ENCODE measurements around the gene GAP43. TPM values are rescaled to one million over a fixed set of nuclear protein-coding genes. Genes with fewer than 3 reads are reported as not detected.
A peak's percentile ranks its signal among the peaks of the same experiment; 100 is the strongest.

Gene GAP43
- total and polyA plus RNA-seq, 2 experiments from 2014 or later = 2.1 to 5.7 TPM

- TF ChIP-seq CTCF (IDR thresholded peaks at IDR 0.05; ENCODE audit: low read depth, low read length) = no peak
- Histone ChIP-seq H3K27ac (no peak overlapping the region), H3K9me3 (ENCODE audit: low read depth) (no peaks in the 10 kb centered on the region), H3K4me1 (ENCODE audit: low read depth) (peaks cover 26% of the 10 kb centered on the region), H3K4me3 (no peak overlapping the region), H3K27me3 (no peaks in the 10 kb centered on the region), H3K36me3 (no peaks in the 10 kb centered on the region)
- peak in 1 of 2 donors; percentile 5 for DNase-seq (ENCODE audit: low read depth in 1 of 2, low spot score in 1 of 2)
Measured at GRCh38 chr3:115758076-115758763, 134.9 kb downstream of the GAP43 start.

GRCh38 chr3:115760716-115761115 lies 137.4 kb downstream of the GAP43 start:
- Histone ChIP-seq H3K27ac (peak overlapping the region; percentile 85), H3K27me3 (no peaks in the 10 kb centered on the region), H3K36me3 (no peaks in the 10 kb centered on the region), H3K4me1 (ENCODE audit: low read depth) (peaks cover 38% of the 10 kb centered on the region), H3K9me3 (ENCODE audit: low read depth) (no peaks in the 10 kb centered on the region), H3K4me3 (no peak overlapping the region)
- peak in 1 of 2 donors; percentile 27 for DNase-seq (ENCODE audit: low read depth in 1 of 2, low spot score in 1 of 2)
- no peak for TF ChIP-seq CTCF (IDR thresholded peaks at IDR 0.05; ENCODE audit: low read depth, low read length)

- Histone ChIP-seq H3K27me3 (no peaks in the 10 kb centered on the region), H3K9me3 (ENCODE audit: low read depth) (no peaks in the 10 kb centered on the region), H3K4me3 (no peak overlapping the region), H3K4me1 (ENCODE audit: low read depth) (peaks cover 44% of the 10 kb centered on the region), H3K27ac (peak overlapping the region; percentile 85), H3K36me3 (no peaks in the 10 kb centered on the region)
- TF ChIP-seq CTCF (IDR thresholded peaks at IDR 0.05; ENCODE audit: low read depth, low read length) = no peak
- DNase-seq (ENCODE audit: low read depth in 1 of 2, low spot score in 1 of 2) = no peak
Measured at GRCh38 chr3:115761927-115762305, 138.6 kb downstream of the GAP43 start.

GRCh38 chr3:115766587-115767482 lies 143.5 kb downstream of the GAP43 start:
- Histone ChIP-seq H3K27me3 (no peaks in the 10 kb centered on the region), H3K27ac (peak overlapping the region; percentile 64), H3K4me1 (ENCODE audit: low read depth) (peaks cover 27% of the 10 kb centered on the region), H3K9me3 (ENCODE audit: low read depth) (no peaks in the 10 kb centered on the region), H3K4me3 (no peak overlapping the region), H3K36me3 (no peaks in the 10 kb centered on the region)
- DNase-seq (ENCODE audit: low read depth in 1 of 2, low spot score in 1 of 2) = peak in 1 of 2 donors; percentile 52
- TF ChIP-seq CTCF (IDR thresholded peaks at IDR 0.05; ENCODE audit: low read depth, low read length) = no peak

- Histone ChIP-seq H3K4me3 (no peak overlapping the region), H3K36me3 (no peaks in the 10 kb centered on the region), H3K27ac (no peak overlapping the region), H3K4me1 (ENCODE audit: low read depth) (peaks cover 14% of the 10 kb centered on the region), H3K27me3 (no peaks in the 10 kb centered on the region), H3K9me3 (ENCODE audit: low read depth) (no peaks in the 10 kb centered on the region)
- TF ChIP-seq CTCF (IDR thresholded peaks at IDR 0.05; ENCODE audit: low read depth, low read length) = no peak
- no peak for DNase-seq (ENCODE audit: low read depth in 1 of 2, low spot score in 1 of 2)
Measured at GRCh38 chr3:115768661-115769060, 145.4 kb downstream of the GAP43 start.
